ENCODE results near the gene ELF3.
"Not testable (repeated sequence)": the region's sequence is repeated elsewhere in the genome, so short reads cannot be mapped to it uniquely, and the experiment has no call there.

The ELF3 gene

GRCh38 chr1:202010180-202011015, at the start of gene ELF3:
Gene ELF3 (plus strand): TSS chr1:202010587. CDS start chr1:202011137, 550 bp downstream.
- no peak for DNase-seq

- DNase-seq: not testable (repeated sequence)
Observed at GRCh38 chr1:201962382-201962781, 48.0 kb upstream of the ELF3 start.

- no peak for DNase-seq
Observed at GRCh38 chr1:201964261-201964660, 46.1 kb upstream of the ELF3 start.

- DNase-seq: no peak
Observed at GRCh38 chr1:201966171-201966570, 44.2 kb upstream of the ELF3 start.

GRCh38 chr1:201968202-201968925, 42.0 kb upstream of the ELF3 start:
- DNase-seq: no peak

GRCh38 chr1:201970334-201971159, 39.8 kb upstream of the ELF3 start:
- DNase-seq: no peak

GRCh38 chr1:201982082-201982622, 28.2 kb upstream of the ELF3 start:
- no peak for DNase-seq

- peak; percentile 6 for DNase-seq
Observed at GRCh38 chr1:201982623-201983379, 27.6 kb upstream of the ELF3 start, which contains the start of gene RNPEP. Gene RNPEP (plus strand): TSS chr1:201982648. CDS start chr1:201982667, 19 bp downstream.

- DNase-seq: no peak
Observed at GRCh38 chr1:201983380-201983805, 27.0 kb upstream of the ELF3 start.

- no peak for DNase-seq
Observed at GRCh38 chr1:201984446-201984845, 25.9 kb upstream of the ELF3 start.

- DNase-seq: no peak
Observed at GRCh38 chr1:201985355-201985754, 25.0 kb upstream of the ELF3 start.

GRCh38 chr1:201988601-201989000, 21.8 kb upstream of the ELF3 start:
- no peak for DNase-seq

GRCh38 chr1:201989354-201990128, 20.8 kb upstream of the ELF3 start:
- no peak for DNase-seq

GRCh38 chr1:201990427-201990826, 20.0 kb upstream of the ELF3 start:
- DNase-seq: no peak

GRCh38 chr1:201999625-202000238, 10.7 kb upstream of the ELF3 start:
- DNase-seq: no peak

- DNase-seq: no peak
Observed at GRCh38 chr1:202002507-202002906, 7.9 kb upstream of the ELF3 start.

GRCh38 chr1:202004711-202005110, 5.7 kb upstream of the ELF3 start:
- DNase-seq: no peak

GRCh38 chr1:202005958-202006357, 4.4 kb upstream of the ELF3 start:
- DNase-seq: no peak

GRCh38 chr1:202007304-202007703, 3.1 kb upstream of the ELF3 start:
- DNase-seq: no peak

- DNase-seq: no peak
Observed at GRCh38 chr1:202007805-202008489, 2.4 kb upstream of the ELF3 start.

Measured in NCI-H524 treated with DMSO at 0.1 percent for 48 hours (cell line).